Naive thymus-derived CD4-positive, alpha-beta T cell (primary cell): Measurements from ENCODE around the gene SNX12. TPM values are rescaled to one million over a fixed set of nuclear protein-coding genes. Genes with fewer than 3 reads are reported as not detected.
"Not testable (repeated sequence)": the region's sequence is repeated elsewhere in the genome, so short reads cannot be mapped to it uniquely, and the experiment has no call there.

Experiments used
- ATAC-seq: fragments of 150-1000 bp; cut with Tn5 transposase; 2 replicates; pipeline ENCODE4 v1.10.0; 2021; ENCODE audit warnings: mild to moderate bottlenecking, moderate library complexity
- CTCF ChIA-PET: fragments of 350-600 bp; sonication (Branson Sonifier 250); formaldehyde crosslinking; loops from one replicate; lab custom pipeline; 2021; ENCODE audit warnings: antibody characterized with exemption; lab: Charles Lee
- POLR2A ChIA-PET: fragments of 350-600 bp; sonication (Branson Sonifier 250); formaldehyde crosslinking; loops from one replicate; lab custom pipeline; 2021; ENCODE audit warnings: antibody characterized with exemption, inconsistent platforms; lab: Charles Lee
- DNase-seq, 9 donors: peaks; one replicate each; pipeline versions ENCODE4 v3.0.0 to v3.0.0-alpha.2; 2020 to 2022; ENCODE audit warnings: mixed read lengths in 1 of 9
- H3K27ac ChIP-seq: one replicate; pipeline ENCODE4 v1.7.0; 2013; ENCODE audit warnings: mild to moderate bottlenecking, low read depth, low read length, moderate library complexity
- H3K27me3 ChIP-seq, 2 donors: one replicate each; pipeline ENCODE4 v1.7.0; 2013; ENCODE audit warnings: low read length in 2 of 2, mild to moderate bottlenecking in 2 of 2, moderate library complexity in 2 of 2; ENCODE audit not compliant: control insufficient read depth in 2 of 2, insufficient read depth in 2 of 2
- H3K36me3 ChIP-seq, 3 experiments: 1 replicate in 2 of 3; 2 replicates in 1 of 3; pipeline ENCODE4 v1.7.0; 2013; ENCODE audit warnings: low read length in 3 of 3, mild to moderate bottlenecking in 3 of 3, moderate library complexity in 1 of 3; ENCODE audit not compliant: insufficient read depth in 3 of 3, control insufficient read depth in 2 of 3
- H3K4me1 ChIP-seq, 2 donors: one replicate each; pipeline ENCODE4 v1.7.0; 2013; ENCODE audit warnings: low read length in 2 of 2, mild to moderate bottlenecking in 2 of 2, moderate library complexity in 1 of 2; ENCODE audit not compliant: control insufficient read depth in 2 of 2, insufficient read depth in 2 of 2
- H3K4me3 ChIP-seq: 2 replicates; pipeline ENCODE4 v1.7.0; 2013; ENCODE audit warnings: mild to moderate bottlenecking, low read length
- H3K9me3 ChIP-seq, 3 experiments: 1 replicate in 2 of 3; 2 replicates in 1 of 3; pipeline ENCODE4 v1.7.0; 2013; ENCODE audit warnings: low read length in 3 of 3; ENCODE audit not compliant: control insufficient read depth in 2 of 3
- H3K27ac Mint-ChIP-seq, 9 donors: one replicate each; pipeline ENCODE4 v1.8.0; 2020 to 2022; ENCODE audit warnings: mixed read lengths in 9 of 9, mild to moderate bottlenecking in 8 of 9, moderate library complexity in 5 of 9, inconsistent platforms in 2 of 9
- H3K27me3 Mint-ChIP-seq, 5 donors: one replicate each; pipeline ENCODE4 v1.8.0; 2021 to 2022; ENCODE audit warnings: mixed read lengths in 5 of 5, mild to moderate bottlenecking in 1 of 5
- H3K36me3 Mint-ChIP-seq, 5 donors: one replicate each; pipeline ENCODE4 v1.8.0; 2020 to 2022; ENCODE audit warnings: mixed read lengths in 5 of 5, mild to moderate bottlenecking in 3 of 5, inconsistent platforms in 1 of 5
- H3K4me1 Mint-ChIP-seq, 7 donors: one replicate each; pipeline ENCODE4 v1.8.0; 2020 to 2022; ENCODE audit warnings: mixed read lengths in 7 of 7, mild to moderate bottlenecking in 3 of 7, inconsistent platforms in 1 of 7
- H3K4me3 Mint-ChIP-seq, 10 donors: one replicate each; pipeline ENCODE4 v1.8.0; 2020 to 2022; ENCODE audit warnings: mild to moderate bottlenecking in 10 of 10, mixed read lengths in 10 of 10, moderate library complexity in 6 of 10, inconsistent platforms in 2 of 10
- H3K9me3 Mint-ChIP-seq, 11 donors: one replicate each; pipeline ENCODE4 v1.8.0; 2020 to 2022; ENCODE audit warnings: mixed read lengths in 11 of 11, mild to moderate bottlenecking in 4 of 11, inconsistent platforms in 1 of 11, moderate library complexity in 1 of 11
- intact Hi-C, 2 donors: fragments of 100-400 bp; cut with micrococcal nuclease; formaldehyde crosslinking; loops; one replicate each; pipeline ENCODE4 v1.15.1; 2023
- polyA plus RNA-seq, 2 donors: library from polyadenylated mRNA; unstranded; fragments of 300-500 nt; fragmentation: Illumina TruSeq; gene quantifications; one replicate each; pipeline ENCODE4 v1.2.3, GENCODE V29; 2021
- total RNA-seq, 6 experiments: library from RNA in 5 of 6; stranded (reverse) in 5 of 6; gene quantifications; 1 replicate in 5 of 6; 2 replicates in 1 of 6; pipeline ENCODE4 v1.2.3 and lab custom pipeline; 2021 to 2026

Gene SNX12
- total and polyA plus RNA-seq, 7 experiments from 2014 or later: 3.1 to 41.6 (median 27.3) TPM

GRCh38 chrX:71060127-71060526 lies 8.0 kb downstream of the SNX12 start:
- H3K4me1 Mint-ChIP-seq: peaks cover 17 to 49% (median 39%) of the 10 kb centered on the region in 7 donors
- no peaks in the 10 kb centered on the region for H3K27me3 Mint-ChIP-seq
- POLR2A ChIA-PET: interaction anchor here (3.0 kb wide), 1 partner anchor 8 kb away, joined by 12 read pairs; the partner anchor contains the start of gene SNX12
- peaks cover 0 to 23% (median 3%) of the 10 kb centered on the region in 3 experiments for H3K36me3 ChIP-seq
- H3K4me1 ChIP-seq: peaks cover 0 to 4% of the 10 kb centered on the region in 2 donors
- H3K27ac ChIP-seq: no peak overlapping the region
- DNase-seq (no peak), ATAC-seq (no peak)
- H3K4me3 ChIP-seq: no peak overlapping the region
- CTCF ChIA-PET: no interaction called here
- H3K27ac Mint-ChIP-seq: peak overlapping the region in 1 of 9 donors; percentile 72
- H3K4me3 Mint-ChIP-seq: no peak overlapping the region
- no peaks in the 10 kb centered on the region for H3K9me3 ChIP-seq
- no peaks in the 10 kb centered on the region for H3K9me3 Mint-ChIP-seq
- peaks cover 0 to 37% (median 12%) of the 10 kb centered on the region in 5 donors for H3K36me3 Mint-ChIP-seq
- no peaks in the 10 kb centered on the region for H3K27me3 ChIP-seq
- intact Hi-C loops: loop anchor here (10.0 kb wide), 2 partner anchors 605 to 1215 kb away; partner anchors contain the start of gene RPS4X (in 1 of the 2)

DNA sequence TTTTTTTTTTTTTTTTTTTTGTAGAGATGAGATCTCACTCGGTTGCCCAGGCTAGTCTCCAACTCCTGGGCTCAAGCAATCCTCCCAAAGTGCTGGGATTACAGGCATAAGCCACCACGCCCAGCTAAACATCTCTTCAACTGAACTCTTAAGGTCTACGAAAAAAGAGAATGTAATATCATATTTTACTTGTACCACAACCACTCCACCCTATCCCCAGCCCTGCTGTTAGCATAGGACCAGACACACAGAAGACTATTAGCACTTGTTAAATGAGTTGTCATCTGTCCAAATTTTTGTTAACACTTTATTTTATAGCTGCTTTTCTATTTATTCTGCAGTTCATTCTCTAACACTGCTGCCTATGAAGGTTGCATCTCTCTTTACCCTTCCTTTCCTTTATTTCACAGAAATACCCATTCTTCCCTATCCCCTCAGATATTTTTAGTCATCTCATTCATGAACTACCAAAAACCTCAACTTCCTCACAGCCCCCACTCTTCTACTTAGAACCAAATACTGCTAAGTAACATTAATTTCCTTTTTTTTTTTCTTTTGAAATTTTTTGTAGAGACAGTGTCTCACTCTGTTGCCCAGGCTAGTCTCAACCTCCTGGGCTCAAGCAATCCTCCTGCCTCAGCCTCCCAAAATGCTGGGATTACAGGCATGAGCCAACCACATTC lies 10.1 kb downstream of the SNX12 start:
- Histone ChIP-seq H3K4me1 (no peaks in the 10 kb centered on the region), H3K27me3 (no peaks in the 10 kb centered on the region), H3K9me3 (no peaks in the 10 kb centered on the region), H3K4me3 (no peak overlapping the region), H3K36me3 (peaks cover 0 to 23% (median 3%) of the 10 kb centered on the region in 3 experiments), H3K27ac (no peak overlapping the region)
- Mint-ChIP-seq H3K27ac (peak overlapping the region in 4 of 9 donors; percentile 24 to 72 (median 28)), H3K9me3 (no peaks in the 10 kb centered on the region), H3K27me3 (no peaks in the 10 kb centered on the region), H3K4me1 (peaks cover 11 to 40% (median 32%) of the 10 kb centered on the region in 7 donors), H3K36me3 (peaks cover 0 to 29% (median 12%) of the 10 kb centered on the region in 5 donors), H3K4me3 (peak overlapping the region in 2 of 10 donors; percentile 8 to 31)
- intact Hi-C loops: no loop called here
- DNase-seq: no peak
- ChIA-PET CTCF (interaction anchor here (0.6 kb wide), 1 partner anchor 104 kb away, joined by 3 read pairs; no protein-coding TSS in a partner anchor), POLR2A (interaction anchor here (1.0 to 3.0 kb wide), 2 partner anchors 9 to 10 kb away, joined by 3 to 12 read pairs; partner anchors contain the start of gene SNX12)
- no peak for ATAC-seq

GRCh38 chrX:71056867-71057266 lies 11.3 kb downstream of the SNX12 start:
- peaks cover 11 to 39% (median 32%) of the 10 kb centered on the region in 7 donors for H3K4me1 Mint-ChIP-seq
- H3K36me3 Mint-ChIP-seq: peaks cover 0 to 24% (median 11%) of the 10 kb centered on the region in 5 donors
- Histone ChIP-seq H3K4me1 (no peaks in the 10 kb centered on the region), H3K9me3 (no peaks in the 10 kb centered on the region), H3K27me3 (no peaks in the 10 kb centered on the region), H3K4me3 (no peak overlapping the region), H3K36me3 (peaks cover 0 to 22% (median 1%) of the 10 kb centered on the region in 3 experiments), H3K27ac (no peak overlapping the region)
- DNase-seq (no peak), ATAC-seq (no peak)
- no peak overlapping the region for H3K4me3 Mint-ChIP-seq
- no peaks in the 10 kb centered on the region for H3K27me3 Mint-ChIP-seq
- ChIA-PET CTCF (no interaction called here), POLR2A (no interaction called here)
- intact Hi-C loops: no loop called here
- no peaks in the 10 kb centered on the region for H3K9me3 Mint-ChIP-seq
- H3K27ac Mint-ChIP-seq: peak overlapping the region in 2 of 9 donors; percentile 7 to 25

DNA sequence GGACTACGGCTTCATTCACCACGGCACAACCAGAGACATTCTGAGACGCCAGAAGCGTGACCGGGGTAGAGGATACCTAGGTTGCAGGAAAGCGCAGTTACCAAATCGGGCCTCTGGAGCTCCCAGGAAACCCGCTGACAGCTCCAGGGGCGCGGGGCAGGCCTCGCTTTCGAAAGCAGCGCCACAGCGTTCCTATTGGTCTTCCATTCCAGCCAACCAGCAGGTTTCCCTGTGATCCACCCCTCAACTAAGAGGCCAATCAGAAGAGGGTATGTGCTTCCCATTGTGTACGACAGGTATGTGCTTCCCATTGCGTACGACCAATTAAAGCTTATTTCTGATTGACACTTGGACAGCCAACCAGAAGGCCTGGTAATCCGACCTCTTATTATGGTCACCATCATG lies 14.9 kb downstream of the SNX12 start:
- no peaks in the 10 kb centered on the region for H3K9me3 ChIP-seq
- H3K36me3 Mint-ChIP-seq: peaks cover 0 to 5% (median 3%) of the 10 kb centered on the region in 5 donors
- H3K36me3 ChIP-seq: no peaks in the 10 kb centered on the region
- no peak overlapping the region for H3K4me3 ChIP-seq
- intact Hi-C loops: no loop called here
- H3K9me3 Mint-ChIP-seq: no peaks in the 10 kb centered on the region
- ChIA-PET CTCF (no interaction called here), POLR2A (interaction anchor here (0.7 kb wide), 1 partner anchor 44 kb away, joined by 6 read pairs; no protein-coding TSS in a partner anchor)
- H3K27me3 Mint-ChIP-seq: no peaks in the 10 kb centered on the region
- H3K27ac ChIP-seq: no peak overlapping the region
- DNase-seq (no peak), ATAC-seq (peak; percentile 44)
- H3K27me3 ChIP-seq: no peaks in the 10 kb centered on the region
- H3K4me1 ChIP-seq: no peaks in the 10 kb centered on the region
- no peak overlapping the region for H3K27ac Mint-ChIP-seq
- H3K4me3 Mint-ChIP-seq: peak overlapping the region in 2 of 10 donors; percentile 46 to 48
- peaks cover 4 to 20% (median 16%) of the 10 kb centered on the region in 7 donors for H3K4me1 Mint-ChIP-seq

DNA sequence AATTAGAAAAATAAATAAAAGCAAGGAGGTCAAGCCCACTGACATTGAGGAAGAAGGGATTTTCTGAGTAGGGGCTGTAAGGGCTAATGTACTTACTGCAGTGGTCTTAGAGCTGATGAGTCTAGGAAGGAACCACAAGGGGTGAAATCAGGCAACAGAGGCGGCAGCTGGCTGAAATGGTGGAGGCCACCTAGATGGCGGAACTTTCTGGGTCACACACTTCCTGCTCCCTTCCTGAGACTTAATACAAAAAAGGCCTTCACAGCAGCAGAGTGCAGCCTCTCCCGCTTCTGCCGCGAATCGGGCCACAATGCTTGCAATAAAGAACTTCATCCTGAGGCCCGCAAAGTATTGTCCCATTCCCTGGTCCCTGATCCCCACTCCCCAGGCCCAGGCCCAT lies 15.4 kb downstream of the SNX12 start:
- no peak overlapping the region for H3K27ac ChIP-seq
- ATAC-seq (no peak), DNase-seq (no peak)
- intact Hi-C loops: no loop called here
- Mint-ChIP-seq H3K4me3 (peak overlapping the region in 2 of 10 donors; percentile 46 to 48), H3K27ac (no peak overlapping the region), H3K36me3 (peaks cover 0 to 2% (median 0%) of the 10 kb centered on the region in 5 donors), H3K4me1 (peaks cover 0 to 15% (median 11%) of the 10 kb centered on the region in 7 donors), H3K27me3 (no peaks in the 10 kb centered on the region), H3K9me3 (no peaks in the 10 kb centered on the region)
- no peaks in the 10 kb centered on the region for H3K9me3 ChIP-seq
- H3K36me3 ChIP-seq: no peaks in the 10 kb centered on the region
- no peaks in the 10 kb centered on the region for H3K27me3 ChIP-seq
- ChIA-PET POLR2A (interaction anchor here (0.7 kb wide), 1 partner anchor 45 kb away, joined by 6 read pairs; no protein-coding TSS in a partner anchor), CTCF (no interaction called here)
- H3K4me3 ChIP-seq: no peak overlapping the region
- H3K4me1 ChIP-seq: no peaks in the 10 kb centered on the region

- H3K4me3 Mint-ChIP-seq, H3K4me1 ChIP-seq, CTCF ChIA-PET, H3K27ac Mint-ChIP-seq, H3K36me3 ChIP-seq, H3K4me1 Mint-ChIP-seq, POLR2A ChIA-PET, H3K27me3 Mint-ChIP-seq, H3K36me3 Mint-ChIP-seq, H3K9me3 Mint-ChIP-seq, H3K9me3 ChIP-seq, DNase-seq, H3K27me3 ChIP-seq, intact Hi-C loops, ATAC-seq, H3K4me3 ChIP-seq, H3K27ac ChIP-seq: not testable (repeated sequence)
These were observed 20.2 kb downstream of the SNX12 start for GRCh38 chrX:71047891-71048290.
